Measurements from ENCODE around the gene ALPG.
"Not testable (repeated sequence)": the region's sequence is repeated elsewhere in the genome, so short reads cannot be mapped to it uniquely, and the experiment has no call there.

ALPG gene

GRCh38 chr2:232416521-232417470, 10.2 kb downstream of the ALPG start:
- H3K4me3 ChIP-seq (ENCODE audit: low read length) = no peak overlapping the region
- TF ChIP-seq ZNF274 (IDR thresholded peaks at IDR 0.05; ENCODE audit: low read depth, low read length) = no peak

- no peak overlapping the region for H3K4me3 ChIP-seq (ENCODE audit: low read length)
- TF ChIP-seq ZNF274 (IDR thresholded peaks at IDR 0.05; ENCODE audit: low read depth, low read length) = no peak
Measured at GRCh38 chr2:232417489-232417888, 10.8 kb downstream of the ALPG start.

GRCh38 chr2:232418056-232418455, 11.4 kb downstream of the ALPG start:
- no peak for TF ChIP-seq ZNF274 (IDR thresholded peaks at IDR 0.05; ENCODE audit: low read depth, low read length)
- H3K4me3 ChIP-seq (ENCODE audit: low read length) = no peak overlapping the region

GRCh38 chr2:232418466-232419244, 12.0 kb downstream of the ALPG start:
- no peak for TF ChIP-seq ZNF274 (IDR thresholded peaks at IDR 0.05; ENCODE audit: low read depth, low read length)
- H3K4me3 ChIP-seq (ENCODE audit: low read length) = no peak overlapping the region

- no peak for TF ChIP-seq ZNF274 (IDR thresholded peaks at IDR 0.05; ENCODE audit: low read depth, low read length)
- no peak overlapping the region for H3K4me3 ChIP-seq (ENCODE audit: low read length)
Measured at GRCh38 chr2:232419245-232420072, 12.8 kb downstream of the ALPG start.

- no peak for TF ChIP-seq ZNF274 (IDR thresholded peaks at IDR 0.05; ENCODE audit: low read depth, low read length)
- no peak overlapping the region for H3K4me3 ChIP-seq (ENCODE audit: low read length)
Measured at GRCh38 chr2:232420073-232420454, 13.4 kb downstream of the ALPG start.

GRCh38 chr2:232420463-232421188, 14.0 kb downstream of the ALPG start:
- TF ChIP-seq ZNF274 (IDR thresholded peaks at IDR 0.05; ENCODE audit: low read depth, low read length) = no peak

GRCh38 chr2:232421189-232421785, 14.6 kb downstream of the ALPG start:
- TF ChIP-seq ZNF274 (IDR thresholded peaks at IDR 0.05; ENCODE audit: low read depth, low read length) = no peak
- no peak overlapping the region for H3K4me3 ChIP-seq (ENCODE audit: low read length)

More at GRCh38 chr2:232420463-232421188, 14.0 kb downstream of the ALPG start:
- no peak overlapping the region for H3K4me3 ChIP-seq (ENCODE audit: low read length)

GRCh38 chr2:232422051-232422450, 15.4 kb downstream of the ALPG start:
- H3K4me3 ChIP-seq (ENCODE audit: low read length) = no peak overlapping the region
- no peak for TF ChIP-seq ZNF274 (IDR thresholded peaks at IDR 0.05; ENCODE audit: low read depth, low read length)

- H3K4me3 ChIP-seq (ENCODE audit: low read length) = not testable (repeated sequence)
Measured at GRCh38 chr2:232422996-232423395, 16.4 kb downstream of the ALPG start.

- not testable (repeated sequence) for H3K4me3 ChIP-seq (ENCODE audit: low read length)
Measured at GRCh38 chr2:232423407-232423806, 16.8 kb downstream of the ALPG start.

GRCh38 chr2:232431705-232432590, 25.3 kb downstream of the ALPG start:
- no peak for TF ChIP-seq ZNF274 (IDR thresholded peaks at IDR 0.05; ENCODE audit: low read depth, low read length)

More at GRCh38 chr2:232431705-232432590, 25.3 kb downstream of the ALPG start:
- no peak overlapping the region for H3K4me3 ChIP-seq (ENCODE audit: low read length)
